ENCODE results near the gene SORBS2.

Gene SORBS2

DNA sequence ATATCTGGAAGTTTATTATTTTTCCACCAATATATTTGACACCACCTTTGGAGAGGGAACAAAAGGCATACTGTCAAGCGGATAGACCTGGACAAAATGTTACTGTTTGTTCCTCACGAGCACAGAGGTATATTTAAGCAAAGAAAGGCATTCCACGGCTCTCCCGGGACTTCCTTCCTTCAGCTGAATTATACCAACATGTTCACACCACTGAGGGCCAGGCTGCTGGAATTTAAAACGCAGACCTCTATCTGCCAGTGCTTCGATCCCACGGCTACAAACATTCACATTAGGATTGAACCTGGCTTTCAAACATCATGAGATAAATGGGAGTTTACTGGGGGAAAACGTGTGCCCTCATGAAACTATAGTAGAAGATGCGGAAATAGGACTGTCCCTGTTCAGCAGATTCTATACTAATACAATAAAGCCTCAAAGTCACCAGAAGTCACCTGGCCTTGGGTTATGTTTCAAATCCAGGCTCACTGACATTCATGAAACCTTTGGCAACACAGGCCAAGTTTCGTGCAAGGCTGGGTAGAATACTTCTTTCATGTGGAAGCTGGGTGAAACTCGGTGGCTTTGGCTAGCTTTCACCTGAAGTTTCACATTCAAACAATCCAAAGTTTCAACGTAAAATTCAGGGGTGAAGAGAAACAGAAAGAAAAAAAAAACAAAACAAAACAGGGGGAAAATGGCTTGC lies 39.5 kb downstream of the SORBS2 start:
- no peak for DNase-seq

DNA sequence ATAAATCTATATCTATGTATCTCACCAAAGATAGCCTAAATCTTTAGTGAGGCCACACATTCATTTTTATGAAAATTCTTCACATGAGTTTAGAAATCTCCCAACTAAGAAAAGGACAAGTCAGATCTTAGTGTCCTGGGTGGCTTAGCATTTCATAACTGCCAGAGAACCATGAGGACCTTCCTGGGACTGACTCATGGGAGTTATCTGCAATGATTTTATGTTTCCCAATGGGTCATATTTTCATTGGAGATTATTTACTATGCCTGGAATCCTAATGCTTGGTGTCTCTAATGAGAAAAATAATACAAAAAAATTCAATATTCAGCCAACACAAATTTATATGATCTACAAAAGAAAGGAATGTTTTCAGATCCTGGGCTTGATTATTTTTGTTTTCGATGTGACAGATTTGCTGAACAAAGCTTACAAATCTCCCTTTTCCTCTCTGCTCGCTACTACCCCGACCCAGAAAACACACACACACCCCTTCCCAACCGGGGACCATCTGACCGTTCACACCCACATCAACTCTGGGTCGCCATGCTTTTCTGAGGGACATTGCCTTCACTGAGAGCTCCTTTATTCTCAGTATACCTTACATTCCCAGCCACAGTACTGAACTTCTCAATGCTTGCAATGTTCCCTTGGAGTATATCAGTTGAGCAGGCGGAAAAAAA lies 40.1 kb downstream of the SORBS2 start:
- DNase-seq, result no peak

DNA sequence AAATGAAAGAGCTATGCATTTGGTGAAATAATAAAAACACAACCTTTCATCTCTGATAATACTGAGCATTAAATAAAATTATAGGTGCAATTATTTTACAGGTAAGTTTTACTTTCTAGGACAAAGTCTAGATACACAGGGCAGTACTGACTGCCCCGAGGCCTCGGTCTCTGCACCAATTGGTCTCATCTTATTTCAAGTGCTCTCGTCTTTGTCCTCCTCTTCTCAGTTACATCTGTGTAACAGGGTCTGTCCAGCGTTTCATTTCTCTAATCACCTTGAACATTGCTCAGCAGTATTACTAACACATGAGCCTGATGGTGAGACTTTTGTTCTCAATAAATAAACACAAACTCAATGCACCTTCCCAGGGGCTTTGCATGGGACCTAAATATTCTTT lies 44.5 kb downstream of the SORBS2 start:
- no peak for DNase-seq

DNA sequence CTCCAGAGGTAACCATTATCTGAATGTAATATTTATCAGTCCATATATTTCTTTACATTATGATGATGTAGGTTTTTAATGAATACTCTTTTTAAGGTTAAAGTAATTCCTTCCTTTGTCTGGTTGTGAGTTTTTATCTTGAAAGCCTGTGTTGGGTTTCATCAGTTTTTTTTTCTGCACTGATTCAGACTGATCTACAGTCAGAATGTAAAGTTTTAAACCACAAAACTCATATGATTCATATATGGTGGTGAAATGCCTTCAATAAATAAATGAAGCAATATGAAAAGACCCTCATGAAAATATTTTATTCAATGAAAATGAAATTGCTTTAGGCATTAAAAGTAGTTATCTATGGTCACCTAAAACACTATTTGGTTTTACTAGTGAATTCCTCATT lies 47.1 kb downstream of the SORBS2 start:
- no peak for DNase-seq

DNA sequence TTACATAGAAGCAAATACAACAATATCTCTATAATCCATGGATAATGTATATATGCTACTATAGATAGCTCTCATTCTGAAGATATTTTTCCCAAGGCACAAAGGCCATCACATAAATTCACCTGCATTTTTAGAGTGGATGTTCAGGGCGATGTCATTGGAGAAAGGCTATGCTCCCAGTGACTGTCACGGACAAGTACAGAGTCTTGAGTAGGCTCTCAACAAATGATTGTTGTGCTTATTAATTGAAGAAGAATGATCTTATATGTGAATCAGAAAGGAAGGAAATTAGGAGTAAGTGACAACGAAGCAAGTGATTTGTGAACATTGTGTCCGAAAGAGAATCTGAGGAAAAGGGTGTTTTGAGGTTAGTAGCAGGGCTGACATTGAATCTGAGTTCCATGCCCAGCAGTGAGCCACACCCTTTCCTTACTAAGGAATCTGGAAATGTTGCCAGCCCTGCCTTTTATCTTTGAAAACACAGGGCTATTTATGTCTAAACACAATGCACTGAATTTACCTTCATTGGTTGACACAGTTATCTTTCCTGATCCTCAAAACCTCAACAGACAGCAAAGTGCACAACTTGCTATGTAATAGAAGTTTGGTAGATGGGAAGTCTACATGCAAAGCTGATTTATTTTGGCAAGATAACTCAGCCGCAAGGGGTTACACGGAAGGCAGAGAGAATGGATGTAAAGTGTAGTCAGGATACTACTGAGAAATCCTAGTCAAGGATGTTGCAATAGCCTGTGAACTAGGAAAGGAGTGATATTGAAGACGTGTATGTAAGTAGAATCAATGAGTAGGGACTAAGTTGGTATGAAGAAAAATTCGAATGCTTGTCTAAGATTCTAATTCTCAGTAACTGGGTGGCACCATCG lies 50.4 kb downstream of the SORBS2 start:
- DNase-seq, result no peak

DNA sequence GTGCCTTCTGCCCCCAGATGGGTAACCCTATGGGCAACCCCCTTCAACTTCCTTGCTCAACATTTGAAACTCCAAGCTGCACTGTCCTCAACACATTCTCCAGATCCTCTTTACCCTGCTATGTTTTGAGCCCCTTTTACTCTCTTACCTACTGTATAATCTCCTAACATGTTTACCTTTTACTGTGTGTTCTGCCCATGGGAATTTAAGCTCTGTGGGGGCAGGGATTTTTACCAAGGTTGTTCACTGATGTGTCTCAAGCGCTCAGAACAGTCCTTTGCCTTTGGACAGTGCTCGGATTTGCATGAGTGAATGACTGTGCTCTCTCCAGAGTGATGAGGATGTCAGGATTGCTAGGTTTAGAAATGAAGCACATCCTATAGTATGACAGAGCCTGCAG lies 53.2 kb downstream of the SORBS2 start:
- no peak for DNase-seq

DNA sequence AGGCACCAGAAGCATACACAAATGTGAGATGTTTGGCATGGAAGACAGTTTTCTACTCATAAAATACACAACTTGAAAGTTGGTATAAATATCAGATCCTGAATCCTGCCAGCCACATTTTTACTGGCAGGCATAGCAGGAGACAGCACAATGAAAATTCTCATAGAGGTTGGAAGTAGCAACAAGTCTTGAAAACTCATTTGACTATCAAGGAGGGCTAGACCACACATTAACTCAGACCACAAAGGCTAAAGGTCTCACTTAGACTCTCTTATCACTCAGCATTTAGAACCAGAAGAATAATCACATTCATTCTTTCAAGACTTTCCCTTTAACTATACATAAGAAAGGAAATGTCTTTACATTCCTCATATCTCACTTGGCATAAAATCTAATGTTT lies 56.5 kb downstream of the SORBS2 start:
- DNase-seq, result no peak

DNA sequence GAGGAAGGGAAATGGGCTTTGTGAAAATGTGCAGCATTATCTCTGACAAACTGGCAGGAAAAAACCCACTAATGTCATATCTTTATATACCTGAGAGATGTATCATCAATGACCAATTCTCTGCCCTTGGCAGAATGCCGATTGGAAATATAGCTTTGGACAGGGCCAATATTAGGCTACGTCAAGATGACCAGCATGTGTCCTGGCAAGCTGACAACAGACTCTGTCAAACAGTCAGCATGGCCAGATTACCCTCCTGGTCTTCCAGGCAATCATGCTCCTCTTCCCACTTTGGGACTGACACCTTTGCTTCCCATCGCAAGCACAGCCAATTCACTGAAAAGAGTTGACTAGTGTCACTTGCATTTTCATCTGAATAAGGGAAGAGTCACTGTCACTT lies 57.0 kb downstream of the SORBS2 start:
- DNase-seq, result no peak

DNA sequence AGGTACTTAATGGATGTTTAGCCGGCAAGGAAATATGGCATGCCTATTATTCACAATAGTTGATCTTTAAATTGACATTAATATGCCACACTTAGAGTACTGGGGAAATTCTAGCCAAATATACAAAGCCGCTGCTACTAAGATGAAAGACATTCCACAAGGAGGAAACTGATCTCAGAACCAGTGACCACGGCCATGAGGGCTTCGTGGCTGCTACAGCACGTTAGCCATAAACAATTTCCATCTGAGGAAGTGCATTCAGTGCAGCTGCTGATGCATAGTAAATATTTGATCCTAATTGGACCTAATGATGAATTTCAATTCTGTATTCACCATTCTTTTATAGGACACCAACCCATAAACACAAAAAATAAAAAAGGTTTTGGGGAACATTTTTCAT lies 59.1 kb downstream of the SORBS2 start:
- no peak for DNase-seq

DNA sequence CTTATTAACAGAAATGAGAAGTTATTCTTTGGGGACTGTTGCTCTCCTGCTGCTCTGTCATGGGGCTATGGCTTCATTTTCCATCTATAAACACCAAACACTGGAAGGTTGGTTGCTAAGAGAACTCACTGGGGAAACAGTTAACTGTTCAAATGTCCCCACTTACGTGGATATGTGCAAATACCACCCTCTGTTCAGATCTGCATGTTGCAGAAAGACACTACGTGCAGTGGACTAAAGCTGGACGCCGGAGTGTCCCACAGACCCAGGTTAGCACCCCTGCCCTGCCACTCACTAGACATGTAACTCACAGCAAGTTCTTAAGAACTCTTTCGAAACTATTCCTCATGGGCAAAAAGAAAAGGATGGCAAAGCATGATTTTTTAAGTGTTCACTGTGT lies 62.1 kb downstream of the SORBS2 start:
- no peak for DNase-seq

DNA sequence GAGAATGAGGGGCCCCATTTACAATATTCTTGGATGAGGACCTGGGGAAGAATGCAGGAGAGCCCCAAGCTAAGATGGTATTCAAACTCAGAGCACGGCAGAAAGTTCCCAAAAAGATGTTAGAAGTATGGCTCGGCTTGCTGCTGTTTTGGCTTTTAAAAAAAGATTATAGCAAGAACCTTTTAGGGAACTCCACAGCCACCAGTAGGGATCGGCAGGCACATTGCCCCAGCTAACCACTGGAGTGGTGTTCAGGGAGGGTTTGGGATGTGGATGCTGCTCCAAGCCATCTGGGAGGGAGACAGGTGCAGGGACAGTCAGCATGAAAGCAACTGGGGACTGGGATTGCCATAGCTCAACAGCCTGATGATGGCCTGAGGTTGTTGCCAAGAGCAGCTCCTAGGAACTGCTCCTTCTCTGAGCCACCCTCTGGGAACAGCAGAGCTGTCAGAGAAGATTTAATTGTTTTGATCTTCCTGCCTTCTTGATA lies 63.0 kb downstream of the SORBS2 start:
- DNase-seq, result no peak

DNA sequence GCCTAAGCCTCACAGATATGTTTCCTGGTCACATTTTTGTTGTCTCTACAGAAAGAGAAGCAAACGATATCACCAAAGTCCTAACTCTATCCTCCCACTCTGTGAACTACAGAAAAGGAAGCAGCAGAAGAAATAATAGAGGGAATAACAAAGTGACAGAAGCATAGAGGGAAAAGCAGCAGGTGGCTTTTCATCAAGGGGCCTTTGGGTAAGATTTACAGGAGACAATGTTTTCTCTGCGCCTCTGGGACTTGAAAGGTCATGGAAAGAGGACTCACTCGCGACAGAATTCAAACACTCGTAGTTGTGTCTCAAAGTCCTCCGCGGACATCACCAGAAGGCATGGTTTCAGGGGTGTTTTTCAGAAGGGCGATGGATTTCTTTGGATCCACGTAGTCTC lies 66.1 kb downstream of the SORBS2 start:
- no peak for DNase-seq

DNA sequence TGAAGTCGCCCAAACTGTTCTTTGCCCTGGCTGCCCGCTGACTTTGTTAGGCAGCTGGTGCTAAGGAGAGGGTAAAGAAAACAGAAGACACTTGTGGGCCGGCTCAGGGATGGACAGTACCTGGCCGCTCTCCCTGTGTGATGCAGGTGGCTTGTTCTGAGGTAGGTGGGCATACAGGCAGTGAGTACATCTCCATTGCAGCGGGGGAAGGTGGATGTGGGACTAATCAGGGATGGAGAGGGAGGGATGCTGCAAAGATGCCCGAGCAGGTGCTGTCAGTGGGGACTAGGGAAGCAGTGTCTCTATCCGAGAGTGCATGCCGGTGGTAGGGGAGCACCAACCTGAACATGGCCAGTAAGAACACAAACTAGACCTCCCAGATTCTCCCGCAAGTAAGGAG lies 67.0 kb downstream of the SORBS2 start:
- DNase-seq, result no peak

DNA sequence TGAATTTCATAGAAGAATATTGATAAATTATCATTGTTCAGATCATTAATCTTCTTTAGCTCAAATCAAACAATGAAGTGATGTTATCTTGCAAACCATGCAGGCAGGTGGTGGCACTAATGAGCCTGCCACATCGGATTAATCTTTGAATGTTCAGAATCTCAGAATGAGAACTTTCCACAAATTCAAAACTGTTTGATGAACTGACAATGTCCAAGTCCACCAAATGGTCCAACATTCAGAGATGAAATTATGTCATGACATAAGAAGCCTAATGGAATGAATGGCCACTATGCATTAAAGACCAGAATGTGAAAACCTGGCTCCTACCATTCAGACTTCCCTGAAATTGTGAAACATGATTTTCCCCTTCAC lies 67.5 kb downstream of the SORBS2 start:
- DNase-seq, result no peak

DNA sequence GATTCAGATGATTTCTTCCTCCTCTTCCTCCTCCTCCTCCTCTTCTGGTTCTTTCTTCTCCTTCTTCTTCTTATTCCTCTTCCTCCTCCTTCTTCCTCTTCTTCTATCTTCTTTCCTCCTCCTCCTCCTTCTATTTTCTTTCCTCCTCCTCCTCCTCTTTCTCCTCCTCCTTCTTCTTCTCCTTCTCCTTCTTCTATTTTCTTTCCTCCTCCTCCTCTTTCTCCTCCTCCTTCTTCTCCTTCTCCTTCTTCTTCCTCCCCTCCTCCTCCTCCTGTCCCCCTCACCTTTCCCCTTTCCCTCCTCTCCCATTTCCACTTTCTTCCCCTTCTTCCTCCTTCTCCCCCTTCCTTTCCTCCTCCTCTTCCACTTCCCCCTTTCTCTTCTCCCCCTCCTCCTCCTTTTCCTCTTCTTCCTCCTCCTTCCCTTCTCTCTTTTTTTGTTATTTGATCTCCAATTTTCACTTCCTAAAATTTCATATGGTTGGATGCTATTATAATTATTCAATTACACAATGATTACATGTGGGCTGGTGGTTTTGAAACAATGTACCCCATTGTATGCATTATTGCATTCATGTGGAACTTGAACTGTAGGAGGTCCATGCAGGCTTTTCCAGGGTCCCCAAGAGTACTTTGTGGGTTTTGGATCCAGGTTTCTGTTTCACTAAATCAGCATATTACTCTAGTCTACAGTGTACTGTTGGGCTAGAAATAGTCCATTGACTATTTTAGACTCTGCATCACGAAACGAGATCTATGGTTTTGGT lies 68.1 kb downstream of the SORBS2 start:
- no peak for DNase-seq

DNA sequence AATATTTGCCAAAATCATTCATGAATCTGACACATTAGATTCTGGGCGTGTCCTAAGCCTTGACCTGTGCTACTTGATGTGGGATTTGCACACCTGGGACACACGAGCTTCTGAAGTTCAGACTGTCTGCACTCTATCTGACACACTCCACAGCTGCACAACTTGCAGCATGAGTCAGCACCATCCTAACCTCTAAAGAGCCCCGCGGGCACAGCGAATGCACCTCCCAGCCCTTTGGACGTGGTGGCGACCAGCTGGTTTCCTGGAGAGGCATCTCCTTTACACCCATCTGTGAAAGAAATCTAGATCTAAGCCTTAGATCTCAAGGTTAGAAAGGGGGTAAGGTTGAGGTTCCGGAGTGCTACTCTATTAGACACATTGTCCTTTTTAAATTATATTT lies 69.2 kb downstream of the SORBS2 start:
- no peak for DNase-seq

DNA sequence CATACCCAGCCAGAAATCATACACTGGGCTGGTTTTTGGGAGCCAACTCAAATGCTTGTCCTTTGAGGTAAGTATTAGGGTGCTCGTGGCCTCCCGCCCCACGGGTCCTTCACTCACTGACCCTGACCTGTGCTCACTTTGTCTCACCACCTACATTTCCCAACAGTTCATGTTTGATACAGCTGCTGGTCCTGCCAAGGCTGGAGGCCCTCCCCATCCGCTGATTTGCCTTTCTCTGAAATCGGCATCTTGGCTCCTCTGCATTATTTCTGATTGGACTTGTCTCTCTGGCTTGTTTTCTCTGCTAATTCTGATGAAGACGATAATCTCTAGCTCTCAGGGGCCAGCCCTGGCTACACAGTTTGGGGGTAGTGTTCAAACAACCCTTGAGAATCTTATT lies 70.2 kb downstream of the SORBS2 start:
- DNase-seq, result no peak

DNA sequence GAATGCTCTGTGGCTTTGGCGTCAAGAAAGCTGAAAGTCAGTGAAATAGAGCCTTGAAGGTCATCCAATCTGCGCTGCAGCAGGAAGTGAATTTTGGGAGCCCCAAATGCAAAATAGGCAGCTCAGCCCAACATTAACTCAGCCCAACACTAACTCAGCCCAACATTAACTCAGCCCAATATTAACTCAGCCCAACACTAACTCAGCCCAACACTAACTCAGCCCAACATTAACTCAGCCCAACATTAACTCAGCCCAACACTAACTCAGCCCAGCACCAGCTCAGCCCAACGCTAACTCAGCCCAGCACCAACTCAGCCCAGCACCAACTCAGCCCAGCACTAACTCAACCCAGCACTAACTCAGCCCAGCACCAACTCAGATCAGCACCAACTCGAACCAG lies 71.5 kb downstream of the SORBS2 start:
- no peak for DNase-seq

DNA sequence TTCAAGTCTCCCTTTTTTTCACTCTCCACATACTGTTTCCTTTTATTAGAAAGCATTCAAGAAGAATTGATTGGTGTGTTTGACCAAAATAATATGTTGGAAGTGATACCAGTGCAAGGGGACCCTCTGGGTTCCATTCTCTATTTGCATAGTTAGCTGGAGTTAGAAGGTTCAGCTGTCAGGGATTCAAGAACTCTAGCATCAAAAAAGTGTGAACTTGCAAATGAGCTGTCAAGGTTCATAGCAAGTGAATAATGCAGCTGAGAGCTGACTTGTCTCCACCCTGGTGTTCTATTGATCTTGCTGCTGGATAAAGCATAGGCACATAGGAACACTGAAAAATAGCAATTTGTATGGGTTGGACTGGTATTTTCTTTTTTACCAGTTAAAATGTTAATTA lies 73.2 kb downstream of the SORBS2 start:
- no peak for DNase-seq

DNA sequence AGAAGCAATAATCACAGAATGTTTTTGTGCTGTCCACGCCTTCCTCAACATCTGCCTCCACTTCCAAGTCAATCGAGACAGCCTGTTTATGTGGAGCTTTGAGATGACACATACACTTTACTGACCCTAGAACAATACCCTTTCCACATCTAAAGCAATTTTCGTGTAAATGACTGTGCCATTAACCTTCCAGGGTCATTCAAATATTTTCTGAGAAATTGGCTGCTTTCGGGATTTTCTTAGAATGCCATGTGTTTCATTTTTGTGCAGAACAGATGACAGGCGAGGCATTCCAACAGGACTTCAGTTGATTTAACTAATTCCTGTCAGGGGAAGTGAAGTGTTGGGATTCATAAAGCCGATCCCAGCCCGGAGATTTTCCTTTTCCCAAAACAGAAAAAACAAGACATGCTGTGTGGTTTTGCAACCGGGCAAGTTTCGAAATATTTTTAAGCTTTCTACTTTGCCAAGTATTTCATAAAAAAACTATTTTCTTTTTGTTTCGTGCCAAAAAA lies 73.9 kb downstream of the SORBS2 start:
- no peak for DNase-seq

DNA sequence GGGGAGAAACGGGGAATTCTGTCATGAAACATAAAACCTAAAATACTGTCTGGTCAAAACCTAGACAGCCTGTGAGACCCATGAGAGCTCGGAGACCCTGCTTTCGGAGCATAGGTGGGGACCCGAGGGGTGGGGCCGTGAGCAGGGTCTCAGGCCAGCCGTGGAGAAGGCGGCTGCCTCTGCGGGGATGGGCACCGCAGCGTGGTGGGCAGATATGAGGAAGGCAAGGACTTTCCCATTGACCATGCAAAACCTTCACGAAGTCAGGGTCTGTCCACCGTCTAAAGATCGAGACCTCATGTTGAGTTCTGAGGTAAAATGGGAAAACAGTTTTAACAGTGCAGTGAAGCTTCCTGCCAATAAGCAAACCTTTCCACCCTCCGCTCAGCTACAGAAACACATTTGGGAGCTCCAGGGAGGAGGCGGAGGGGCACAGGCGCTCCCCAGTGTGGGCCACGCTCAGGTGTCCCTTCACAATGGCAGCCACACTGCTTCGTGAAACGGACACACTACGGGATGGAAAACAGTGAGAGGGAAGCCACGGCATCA lies 74.4 kb downstream of the SORBS2 start:
- no peak for DNase-seq

DNA sequence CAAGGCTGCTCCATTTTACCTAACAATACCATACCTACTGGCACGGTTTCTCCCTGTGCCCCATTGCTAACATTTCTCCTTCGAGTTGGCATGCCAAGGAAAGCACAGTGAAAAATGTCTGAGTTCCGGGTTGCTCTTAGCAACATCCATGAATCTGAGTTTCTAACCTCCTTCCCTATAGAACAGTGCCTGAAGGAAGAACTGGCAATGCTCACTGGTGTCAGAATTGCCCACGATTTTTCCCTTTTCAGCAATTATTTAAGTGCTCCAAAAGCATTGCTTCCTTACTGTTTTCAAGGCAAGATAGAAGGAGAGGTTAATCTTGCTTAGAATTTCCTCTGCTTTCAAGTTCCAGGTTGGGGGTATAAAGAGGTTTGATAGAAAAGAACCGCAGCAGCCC lies 75.1 kb downstream of the SORBS2 start:
- DNase-seq, result no peak
